Stimulated activated naive CD4-positive, alpha-beta T cell treated with Interleukin-2 at 50 U/mL for 16 hours (primary cell): ENCODE measurements around the gene APBB2.
"Not testable (repeated sequence)": the region's sequence is repeated elsewhere in the genome, so short reads cannot be mapped to it uniquely, and the experiment has no call there.

Source experiments
- DNase-seq: peaks from one replicate; lab custom pipeline; 2025; lab: John Stamatoyannopoulos, UW

APBB2 gene

DNA sequence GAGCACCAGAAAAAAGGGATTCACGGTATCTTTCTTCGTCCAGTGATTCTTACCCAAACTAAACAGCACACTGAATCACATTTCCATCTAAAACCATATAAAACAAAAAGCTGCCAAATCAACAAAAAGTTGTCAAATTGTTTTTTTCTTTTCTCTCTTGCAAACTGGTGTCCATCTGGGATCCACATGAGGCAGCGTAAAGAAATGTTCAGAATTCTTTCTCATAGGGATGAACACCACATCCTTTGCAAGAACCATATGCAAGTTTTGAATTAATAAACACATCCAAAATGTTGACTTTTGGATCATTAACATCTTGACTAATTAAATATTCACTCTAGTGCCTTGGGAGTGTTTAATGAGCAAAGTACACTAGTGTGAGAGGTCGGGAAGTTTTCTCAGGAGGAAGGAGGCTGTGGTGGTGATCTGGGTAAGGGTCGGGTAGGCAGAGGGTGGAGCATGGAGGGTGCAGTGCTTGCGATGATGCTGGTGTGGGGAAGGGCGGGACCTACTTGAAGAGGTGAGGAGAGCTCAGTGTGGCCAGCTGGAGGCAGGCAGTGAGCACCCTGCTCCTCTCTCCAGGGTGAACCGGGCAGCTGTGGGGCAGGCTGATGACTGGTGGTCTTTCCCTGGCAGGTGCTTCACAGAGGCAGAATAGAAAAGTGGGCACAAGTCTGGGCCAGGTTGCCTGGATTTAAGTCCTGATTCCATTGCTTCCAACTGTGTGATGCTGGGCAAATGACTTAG, 391.7 kb downstream of the APBB2 start:
- DNase-seq = no peak

DNA sequence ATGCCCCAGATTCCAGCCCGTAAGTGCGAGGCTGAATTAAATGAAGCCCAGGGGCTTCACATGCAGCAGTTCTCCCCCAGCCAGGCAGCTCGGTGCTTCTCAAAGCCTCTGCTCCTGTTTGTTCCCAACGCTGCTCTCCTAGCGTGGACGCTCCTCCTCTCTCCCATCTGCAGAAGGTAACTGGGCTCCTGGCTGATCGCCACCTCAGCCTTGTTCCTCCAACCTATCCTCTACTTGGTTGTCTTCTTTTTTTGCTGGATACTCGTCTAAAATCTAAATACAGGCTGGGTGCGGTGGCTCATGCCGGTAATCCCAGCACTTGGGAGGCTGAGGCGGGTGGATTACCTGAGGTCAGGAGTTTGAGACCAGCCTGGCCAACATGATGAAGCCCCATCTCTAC, 394.2 kb downstream of the APBB2 start:
- no peak for DNase-seq

DNA sequence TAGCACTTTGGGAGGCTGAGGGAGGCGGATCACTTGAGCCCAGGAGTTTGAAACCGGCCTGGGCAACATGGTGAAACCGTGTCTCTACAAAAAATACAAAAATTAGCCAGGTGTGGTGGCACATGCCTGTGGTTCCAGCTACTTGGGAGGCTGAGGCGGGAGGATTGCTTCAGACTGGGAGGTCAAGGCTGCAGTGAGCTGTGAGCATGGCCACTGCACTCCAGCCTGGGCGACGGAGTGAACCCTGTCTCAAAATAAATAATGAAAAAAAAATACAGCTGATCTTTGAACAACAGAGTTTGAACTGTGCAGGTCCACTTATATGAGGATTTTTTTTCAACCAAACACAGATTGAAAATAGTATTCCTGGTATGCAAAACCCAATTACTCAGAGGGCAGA, 397.2 kb downstream of the APBB2 start:
- DNase-seq = not testable (repeated sequence)

DNA sequence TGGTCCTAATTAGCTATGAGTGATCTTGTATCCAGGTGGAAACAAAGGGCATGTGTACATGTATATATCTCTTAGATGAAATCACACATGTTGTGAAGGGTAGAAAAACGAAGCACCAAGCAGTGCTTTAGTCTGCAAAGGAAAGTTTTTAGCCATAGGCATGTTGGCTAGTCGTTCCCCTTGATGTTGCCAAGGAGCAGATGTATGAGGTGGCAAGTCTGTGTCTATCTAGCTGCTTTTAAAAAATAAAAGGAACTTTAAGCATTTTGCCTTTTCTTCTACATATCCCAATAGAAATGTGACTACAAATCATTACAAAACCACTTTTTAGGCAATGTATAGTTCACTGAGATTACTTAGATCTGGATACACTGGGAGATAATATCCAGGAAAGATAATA, 401.5 kb downstream of the APBB2 start:
- DNase-seq = no peak

GRCh38 chr4:40812386-40812785, 402.0 kb downstream of the APBB2 start:
- no peak for DNase-seq

DNA sequence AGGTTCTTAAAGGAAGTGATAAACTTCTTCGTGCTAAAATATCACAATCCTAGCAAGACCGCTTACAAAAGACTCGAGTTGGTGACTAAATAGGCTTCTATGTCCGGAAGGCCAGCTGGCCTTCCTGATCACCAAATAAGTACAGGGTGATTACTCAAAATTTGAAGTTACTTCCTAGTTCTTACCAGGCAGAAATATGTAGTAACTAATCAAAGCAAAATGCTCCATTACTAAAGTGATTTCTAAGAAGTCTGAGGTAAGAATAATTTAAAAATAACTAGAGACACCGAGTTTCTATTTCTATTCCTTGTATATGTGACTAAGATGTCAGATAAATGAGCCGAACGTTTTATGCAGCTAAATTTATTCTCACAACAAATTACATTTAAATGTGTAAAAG, 402.4 kb downstream of the APBB2 start:
- no peak for DNase-seq

- DNase-seq = no peak
Observed at GRCh38 chr4:40808926-40809457, 405.4 kb downstream of the APBB2 start.

GRCh38 chr4:40804598-40804997, 409.7 kb downstream of the APBB2 start:
- no peak for DNase-seq

- DNase-seq = no peak
Observed at GRCh38 chr4:40800064-40800463, 414.3 kb downstream of the APBB2 start.

- no peak for DNase-seq
Observed at GRCh38 chr4:40789771-40790170, 424.6 kb downstream of the APBB2 start.

DNA sequence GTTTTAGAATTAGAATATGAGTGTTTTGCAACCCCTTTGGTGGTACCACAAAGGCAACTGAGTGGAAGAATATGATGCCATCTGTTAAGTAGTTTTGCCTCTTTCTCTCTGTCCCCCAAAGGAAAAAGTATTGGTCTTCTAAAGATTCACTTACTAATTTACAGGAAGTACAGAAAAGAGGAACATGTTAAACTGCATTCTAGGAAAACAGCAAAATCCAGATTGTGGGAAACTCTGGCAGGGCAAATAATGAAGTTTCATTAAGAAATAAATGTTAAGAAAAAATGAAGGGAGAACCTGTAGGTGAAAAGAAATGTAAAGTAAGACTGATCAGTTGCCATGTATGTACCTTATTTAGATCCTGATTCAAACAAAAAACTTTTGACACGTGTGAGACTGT, 425.3 kb downstream of the APBB2 start:
- no peak for DNase-seq

DNA sequence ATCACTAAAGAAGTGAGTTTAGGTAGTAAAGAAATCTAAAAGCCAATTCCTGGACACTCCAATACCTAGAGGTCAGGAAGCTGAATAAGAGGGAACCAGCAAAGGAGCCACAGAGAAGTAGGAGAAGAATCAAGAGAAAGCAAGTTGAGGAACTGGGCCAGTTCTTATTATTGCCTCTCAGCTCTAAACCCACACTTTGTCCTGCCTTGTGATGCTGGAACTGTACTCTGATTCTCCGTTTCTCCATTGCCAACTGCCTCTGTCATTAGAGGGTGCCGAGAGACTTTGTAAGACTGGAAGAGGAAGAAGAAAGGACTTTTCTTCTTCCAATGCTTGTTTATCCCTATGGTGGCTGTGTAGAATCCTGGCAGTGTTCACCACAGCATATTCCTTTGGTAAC, 426.0 kb downstream of the APBB2 start:
- no peak for DNase-seq

GRCh38 chr4:40785727-40786126, 428.6 kb downstream of the APBB2 start:
- DNase-seq = no peak

- DNase-seq = no peak
Observed at GRCh38 chr4:40782876-40783275, 431.5 kb downstream of the APBB2 start.

DNA sequence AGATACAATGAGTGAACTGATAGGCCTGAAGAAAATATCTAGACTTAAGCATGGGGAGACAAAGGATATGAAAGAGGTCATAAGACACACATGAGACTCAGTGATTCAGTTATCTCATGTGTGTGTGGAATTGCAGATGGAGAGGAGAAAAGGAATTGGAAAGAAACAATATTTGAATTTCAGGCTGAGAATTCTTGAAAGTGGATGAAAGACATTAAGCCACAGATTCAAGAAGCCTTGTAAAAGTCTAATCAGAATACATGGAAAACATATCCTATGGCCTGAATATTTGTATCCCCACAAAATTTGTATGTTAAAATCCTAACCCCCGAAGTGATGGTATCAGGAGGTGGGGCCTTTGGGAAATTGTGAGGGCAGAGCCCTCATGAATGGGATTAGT, 436.3 kb downstream of the APBB2 start:
- no peak for DNase-seq

- no peak for DNase-seq
Observed at GRCh38 chr4:40769266-40769665, 445.1 kb downstream of the APBB2 start.

DNA sequence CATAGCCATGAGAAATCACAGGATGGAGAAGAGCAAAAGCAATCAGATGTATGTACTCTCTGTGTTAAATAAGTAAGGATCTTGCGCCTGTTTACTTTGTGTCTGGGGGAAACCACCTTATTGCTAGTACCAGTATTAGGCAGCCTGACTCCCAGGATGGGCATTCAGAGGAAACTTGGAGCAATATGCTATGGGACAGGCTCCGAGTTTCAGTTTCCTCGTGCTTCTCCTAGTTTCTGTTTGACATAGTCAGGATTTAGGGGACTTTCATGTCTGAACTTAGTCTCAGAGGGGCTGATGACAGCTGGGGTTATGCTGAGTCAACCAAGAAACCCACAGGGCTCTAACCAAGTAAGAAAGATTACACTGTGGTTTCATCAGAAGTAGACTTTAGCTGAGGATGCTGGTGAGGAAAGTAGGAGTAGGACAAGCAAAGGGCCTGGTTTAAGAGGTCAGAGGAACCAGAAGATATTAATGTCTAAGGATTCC, 451.1 kb downstream of the APBB2 start:
- DNase-seq = peak; percentile 3
